Measurements from ENCODE around the gene DERL2. TPM values are rescaled to one million over a fixed set of nuclear protein-coding genes. Genes with fewer than 3 reads are reported as not detected.

DERL2 gene
- total and polyA plus RNA-seq, 2 experiments from 2014 or later = 38.6 to 160 TPM

DNA sequence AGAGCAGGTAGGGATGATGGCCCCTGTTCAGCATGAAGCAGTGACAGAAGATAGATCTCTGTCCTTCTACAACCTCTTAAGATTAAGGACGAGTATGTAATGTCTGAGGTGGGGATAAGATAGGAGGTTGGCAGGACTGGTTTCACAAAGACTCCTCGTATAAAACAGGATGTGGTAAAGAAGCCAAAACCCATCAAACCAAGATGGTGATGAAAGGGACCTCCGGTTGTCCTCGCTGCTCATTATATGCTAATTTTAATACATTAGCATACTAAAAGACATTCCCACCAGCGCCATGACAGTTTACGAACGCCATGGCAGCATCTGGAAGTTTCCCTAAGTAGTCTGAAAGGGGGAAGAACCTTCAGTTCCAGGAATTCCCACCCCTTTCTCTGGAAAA is 27.6 kb upstream of the DERL2 start:
- Histone ChIP-seq H3K36me3 (ENCODE audit: low read depth) (peaks cover 9% of the 10 kb centered on the region; the same call in 1 of the 2 replicates), H3K9ac (no peak overlapping the region), H3F3A (ENCODE audit: insufficient read depth) (peaks cover 28% of the 10 kb centered on the region), H3K9me3 (ENCODE audit: low read depth) (no peaks in the 10 kb centered on the region), H3K27ac (no peak overlapping the region), H3K9me2 (ENCODE audit: insufficient read depth) (no peaks in the 10 kb centered on the region), H3K27me3 (replicated peaks; ENCODE audit: insufficient read depth) (no peaks in the 10 kb centered on the region), H3K4me1 (ENCODE audit: insufficient read depth) (peaks cover 24% of the 10 kb centered on the region), H2AFZ (no peak overlapping the region), H3K4me2 (ENCODE audit: unreplicated experiment) (no peak overlapping the region), H3K4me3 (no peak overlapping the region), H3K79me2 (ENCODE audit: insufficient read depth) (no peaks in the 10 kb centered on the region; the same call in 1 of the 2 replicates), H4K20me1 (ENCODE audit: insufficient read depth) (no peaks in the 10 kb centered on the region)
- 86% methylated on average over 7 of the region's 7 CpGs for WGBS, 2 experiments (ENCODE audit: low coverage in 1 of 2, low lambda C conversion rate in 2 of 2, missing lambda C conversion rate in 2 of 2)
- in situ Hi-C loops (cut with MboI) = no loop called here
- DNase-seq = no peak
- no peak for TF ChIP-seq EZH2 (IDR thresholded peaks at IDR 0.05; ENCODE audit: insufficient read depth, poor library complexity, severe bottlenecking)

DNA sequence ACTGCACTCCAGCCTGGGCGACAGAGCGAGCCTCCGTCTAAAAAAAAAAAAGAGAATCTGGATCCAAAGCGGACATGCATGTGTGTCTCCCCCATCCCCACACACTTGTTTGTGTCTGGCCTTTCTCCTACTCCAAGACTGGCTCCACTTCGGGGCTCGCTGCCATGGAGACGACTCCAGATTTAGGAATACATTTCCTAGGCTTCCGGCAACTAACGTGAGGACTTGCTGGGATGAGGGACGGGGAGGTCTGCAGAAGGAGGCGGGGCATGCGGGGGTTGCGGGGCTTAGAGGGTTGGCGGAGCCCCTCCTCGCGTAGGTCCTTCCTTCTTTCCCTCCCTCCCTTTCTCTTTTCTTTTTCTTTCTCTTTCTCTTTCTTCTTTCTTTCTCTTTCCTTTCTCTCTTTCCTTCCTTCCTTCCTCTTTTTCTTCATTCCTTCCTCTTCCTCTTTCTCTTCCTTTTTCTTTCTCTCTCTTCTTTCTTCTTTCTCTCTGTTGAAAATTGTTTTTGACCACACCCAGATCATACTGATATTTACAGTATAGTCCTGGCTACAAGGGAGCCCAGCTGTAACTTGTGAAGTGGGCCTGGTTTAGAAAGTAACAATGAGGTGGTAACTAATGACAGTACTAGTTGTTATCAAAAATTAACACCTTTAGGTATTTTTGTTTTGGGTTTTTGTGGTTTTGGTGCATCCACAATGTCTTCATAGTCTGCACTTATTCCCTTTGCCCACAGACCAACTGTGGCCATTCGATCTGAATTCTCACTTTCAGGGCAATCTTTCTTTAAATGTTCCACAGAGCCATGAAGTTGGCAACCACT is 25.6 kb upstream of the DERL2 start:
- no peak overlapping the region for H3K27ac ChIP-seq
- H3K4me3 ChIP-seq = no peak overlapping the region
- no peak for TF ChIP-seq EZH2phosphoT487 (IDR thresholded peaks at IDR 0.05; ENCODE audit: insufficient read depth, low read depth)
- TF ChIP-seq EZH2 (IDR thresholded peaks at IDR 0.05; ENCODE audit: insufficient read depth, poor library complexity, severe bottlenecking) = no peak
- no peaks in the 10 kb centered on the region for H3K27me3 ChIP-seq (replicated peaks; ENCODE audit: insufficient read depth)
- H3K9me2 ChIP-seq (ENCODE audit: insufficient read depth) = no peaks in the 10 kb centered on the region
- H3K79me2 ChIP-seq (ENCODE audit: insufficient read depth) = no peaks in the 10 kb centered on the region; the same call in 1 of the 2 replicates
- H3F3A ChIP-seq (ENCODE audit: insufficient read depth) = peaks cover 10% of the 10 kb centered on the region
- 27 to 32% methylated on average over 10 to 17 of the region's 17 CpGs for WGBS, 2 experiments (ENCODE audit: low coverage in 1 of 2, low lambda C conversion rate in 2 of 2, missing lambda C conversion rate in 2 of 2)
- peaks cover 9% of the 10 kb centered on the region; the same call in 1 of the 2 replicates for H3K36me3 ChIP-seq (ENCODE audit: low read depth)
- H3K9me3 ChIP-seq (ENCODE audit: low read depth) = no peaks in the 10 kb centered on the region
- DNase-seq = peak; percentile 38
- H2AFZ ChIP-seq = no peak overlapping the region
- H4K20me1 ChIP-seq (ENCODE audit: insufficient read depth) = no peaks in the 10 kb centered on the region
- no peak overlapping the region for H3K4me2 ChIP-seq (ENCODE audit: unreplicated experiment)
- H3K4me1 ChIP-seq (ENCODE audit: insufficient read depth) = peaks cover 11% of the 10 kb centered on the region
- in situ Hi-C loops (cut with MboI) = no loop called here
- no peak overlapping the region for H3K9ac ChIP-seq

DNA sequence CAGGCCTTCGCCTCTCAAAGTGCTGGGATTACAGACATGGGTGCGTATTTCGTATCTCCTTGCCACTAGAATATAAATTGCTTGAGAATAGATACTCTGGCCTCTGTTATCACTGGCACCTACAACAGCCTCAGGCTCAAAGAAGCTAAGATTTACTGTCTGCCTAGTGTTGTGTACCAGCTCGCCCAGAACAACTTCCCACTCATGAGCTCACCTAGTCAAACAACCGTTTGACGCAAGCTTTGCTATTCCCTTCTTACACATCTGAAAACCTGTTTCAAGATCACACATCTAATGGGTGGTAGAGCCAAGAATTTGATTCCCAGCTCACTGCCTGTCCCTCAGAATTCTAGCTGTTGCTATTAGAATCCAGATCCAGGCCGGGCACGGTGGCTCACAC is 24.8 kb upstream of the DERL2 start:
- 71% methylated on average over 8 of the region's 8 CpGs for WGBS, 2 experiments (ENCODE audit: low coverage in 1 of 2, low lambda C conversion rate in 2 of 2, missing lambda C conversion rate in 2 of 2)
- Histone ChIP-seq H3K4me2 (ENCODE audit: unreplicated experiment) (no peak overlapping the region), H3K36me3 (ENCODE audit: low read depth) (peaks cover 9% of the 10 kb centered on the region; the same call in 1 of the 2 replicates)

DNA sequence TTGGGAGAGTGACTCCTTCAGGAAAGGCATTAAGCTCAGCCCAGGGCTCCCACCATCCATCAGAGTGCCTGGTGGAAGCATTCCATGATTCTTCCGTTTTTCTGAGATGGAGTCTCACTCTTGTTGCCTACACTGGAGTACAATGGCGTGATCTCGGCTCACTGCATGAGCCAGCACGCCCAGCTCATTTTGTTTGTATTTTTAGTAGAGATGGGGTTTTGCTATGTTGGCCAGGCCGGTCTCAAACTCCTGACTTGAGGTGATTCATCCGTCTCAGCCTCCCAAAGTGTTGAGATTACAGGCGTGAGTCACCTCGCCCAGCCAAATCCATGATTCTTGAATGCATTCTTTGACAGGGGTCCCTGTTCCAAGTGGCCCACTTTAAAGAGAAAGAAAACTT is 23.5 kb upstream of the DERL2 start:
- Histone ChIP-seq H3K4me1 (ENCODE audit: insufficient read depth) (no peaks in the 10 kb centered on the region; the same call in 1 of the 2 replicates), H3F3A (ENCODE audit: insufficient read depth) (no peaks in the 10 kb centered on the region), H3K9ac (no peak overlapping the region), H3K9me2 (ENCODE audit: insufficient read depth) (no peaks in the 10 kb centered on the region), H3K27me3 (replicated peaks; ENCODE audit: insufficient read depth) (no peaks in the 10 kb centered on the region), H2AFZ (no peak overlapping the region), H3K9me3 (ENCODE audit: low read depth) (no peaks in the 10 kb centered on the region), H4K20me1 (ENCODE audit: insufficient read depth) (no peaks in the 10 kb centered on the region), H3K36me3 (ENCODE audit: low read depth) (no peaks in the 10 kb centered on the region), H3K79me2 (ENCODE audit: insufficient read depth) (no peaks in the 10 kb centered on the region; the same call in 1 of the 2 replicates), H3K27ac (0 out of 2 replicates have a peak overlapping the region, but pooled peaks have one; percentile 18), H3K4me2 (ENCODE audit: unreplicated experiment) (no peak overlapping the region), H3K4me3 (no peak overlapping the region)
- WGBS, 2 experiments (ENCODE audit: low coverage in 1 of 2, low lambda C conversion rate in 2 of 2, missing lambda C conversion rate in 2 of 2) = 66 to 69% methylated on average over 8 of the region's 8 CpGs
- in situ Hi-C loops (cut with MboI) = no loop called here
- no peak for TF ChIP-seq EZH2 (IDR thresholded peaks at IDR 0.05; ENCODE audit: insufficient read depth, poor library complexity, severe bottlenecking)
- peak; percentile 46 for DNase-seq

More for the DNA sequence above, 24.8 kb upstream of the DERL2 start:
- Histone ChIP-seq H3K9ac (no peak overlapping the region), H3K4me1 (ENCODE audit: insufficient read depth) (peaks cover 5% of the 10 kb centered on the region), H4K20me1 (ENCODE audit: insufficient read depth) (no peaks in the 10 kb centered on the region), H3K27ac (no peak overlapping the region), H3K4me3 (no peak overlapping the region), H3K27me3 (replicated peaks; ENCODE audit: insufficient read depth) (no peaks in the 10 kb centered on the region), H3K9me3 (ENCODE audit: low read depth) (no peaks in the 10 kb centered on the region), H3K79me2 (ENCODE audit: insufficient read depth) (no peaks in the 10 kb centered on the region; the same call in 1 of the 2 replicates), H2AFZ (no peak overlapping the region), H3K9me2 (ENCODE audit: insufficient read depth) (no peaks in the 10 kb centered on the region), H3F3A (ENCODE audit: insufficient read depth) (peaks cover 4% of the 10 kb centered on the region; the same call in 1 of the 2 replicates)
- DNase-seq = no peak
- TF ChIP-seq EZH2phosphoT487 (IDR thresholded peaks at IDR 0.05; ENCODE audit: insufficient read depth, low read depth) (no peak), EZH2 (IDR thresholded peaks at IDR 0.05; ENCODE audit: insufficient read depth, poor library complexity, severe bottlenecking) (no peak)
- in situ Hi-C loops (cut with MboI) = no loop called here
